Erythroblast (primary cell): ENCODE results near the gene KIF27.
A peak's percentile ranks its signal among the peaks of the same experiment; 100 is the strongest.
"Not testable (repeated sequence)": the region's sequence is repeated elsewhere in the genome, so short reads cannot be mapped to it uniquely, and the experiment has no call there.

Experiments
- DNase-seq, 2 experiments: peaks; one replicate each; lab custom pipeline; 2025; lab: John Stamatoyannopoulos, UW
- GATA1 ChIP-seq: IDR thresholded peaks from 2 replicates; pipeline ENCODE4 v1.6.1; 2011; ENCODE audit warnings: low read depth, mild to moderate bottlenecking, control low read depth, low read length, moderate library complexity
- POLR2A ChIP-seq: IDR thresholded peaks from 2 replicates; pipeline ENCODE4 v1.6.1; 2011; ENCODE audit warnings: mild to moderate bottlenecking, low read length

Gene KIF27

GRCh38 chr9:83956086-83956435, 34.8 kb upstream of the KIF27 start:
- peak; percentile 75 to 80 for DNase-seq
- no peak for TF ChIP-seq POLR2A
- TF ChIP-seq GATA1: no peak

- DNase-seq: not testable (repeated sequence)
Observed at GRCh38 chr9:83948096-83948495, 26.9 kb upstream of the KIF27 start.

DNA sequence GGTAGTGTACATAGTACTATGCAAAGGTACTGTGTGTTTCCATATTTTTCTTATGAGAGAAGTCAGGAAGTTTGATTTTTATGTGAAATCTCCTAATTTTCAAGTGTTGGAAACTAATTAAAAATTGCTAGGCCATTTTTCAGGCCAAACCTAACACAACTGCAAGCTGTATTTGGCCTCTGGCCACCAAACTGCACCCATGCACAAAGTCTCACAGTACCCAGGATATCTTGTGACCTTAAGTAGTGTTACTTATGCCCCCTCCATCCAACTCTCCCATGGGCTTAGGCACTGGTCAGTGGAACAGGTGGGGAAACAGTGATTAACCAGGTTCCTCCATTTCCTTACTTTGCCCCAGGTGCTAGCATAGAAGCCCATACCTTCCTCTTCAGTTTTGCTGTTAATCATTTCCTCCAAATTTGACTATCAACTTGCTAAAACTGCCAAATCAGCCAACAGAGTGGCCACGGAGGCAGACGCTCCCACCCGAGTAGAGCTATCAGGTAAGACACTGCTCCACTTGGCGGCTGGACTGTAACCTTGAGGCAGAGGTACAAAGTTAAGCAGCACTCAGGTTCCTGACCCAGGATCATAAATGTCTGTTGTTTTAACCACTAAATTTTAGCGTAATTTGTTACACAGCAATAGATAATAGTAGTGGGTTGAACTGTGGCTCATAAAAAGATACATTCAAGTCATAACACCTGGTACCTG, 19.5 kb upstream of the KIF27 start:
- TF ChIP-seq GATA1: no peak
- TF ChIP-seq POLR2A: no peak
- DNase-seq: no peak

DNA sequence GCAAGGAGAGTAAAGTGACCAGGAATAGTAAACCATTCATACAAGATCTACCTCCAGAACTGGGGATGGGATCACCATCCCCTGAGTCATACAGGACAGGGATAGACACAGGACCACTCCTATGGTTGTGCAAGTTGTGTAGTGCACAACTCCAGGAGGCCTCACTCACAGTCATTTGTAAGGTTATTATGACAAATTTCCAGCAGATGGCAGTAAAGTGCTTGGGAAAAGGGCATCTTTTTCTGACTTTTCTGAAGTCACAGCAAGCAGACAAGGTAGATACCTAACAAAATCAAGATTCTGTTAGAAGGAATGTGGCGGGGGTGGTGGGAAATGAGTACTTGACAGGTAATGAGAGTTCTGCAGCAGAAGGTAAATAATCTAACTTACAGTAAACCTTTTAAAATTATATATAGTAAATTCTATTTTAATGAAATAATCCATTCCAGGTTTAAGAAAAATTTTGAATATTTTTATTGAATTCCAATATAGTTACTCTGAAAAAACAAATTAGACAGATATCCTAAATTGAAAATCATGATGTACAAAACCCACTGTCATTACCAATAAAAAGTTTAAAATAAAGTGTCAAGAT, 16.7 kb upstream of the KIF27 start:
- peak; percentile 67 to 82 for DNase-seq

GRCh38 chr9:83936523-83936922, 15.3 kb upstream of the KIF27 start:
- DNase-seq: no peak
- TF ChIP-seq GATA1 (no peak), POLR2A (no peak)

More for the DNA sequence above, 16.7 kb upstream of the KIF27 start:
- TF ChIP-seq POLR2A (no peak), GATA1 (no peak)

DNA sequence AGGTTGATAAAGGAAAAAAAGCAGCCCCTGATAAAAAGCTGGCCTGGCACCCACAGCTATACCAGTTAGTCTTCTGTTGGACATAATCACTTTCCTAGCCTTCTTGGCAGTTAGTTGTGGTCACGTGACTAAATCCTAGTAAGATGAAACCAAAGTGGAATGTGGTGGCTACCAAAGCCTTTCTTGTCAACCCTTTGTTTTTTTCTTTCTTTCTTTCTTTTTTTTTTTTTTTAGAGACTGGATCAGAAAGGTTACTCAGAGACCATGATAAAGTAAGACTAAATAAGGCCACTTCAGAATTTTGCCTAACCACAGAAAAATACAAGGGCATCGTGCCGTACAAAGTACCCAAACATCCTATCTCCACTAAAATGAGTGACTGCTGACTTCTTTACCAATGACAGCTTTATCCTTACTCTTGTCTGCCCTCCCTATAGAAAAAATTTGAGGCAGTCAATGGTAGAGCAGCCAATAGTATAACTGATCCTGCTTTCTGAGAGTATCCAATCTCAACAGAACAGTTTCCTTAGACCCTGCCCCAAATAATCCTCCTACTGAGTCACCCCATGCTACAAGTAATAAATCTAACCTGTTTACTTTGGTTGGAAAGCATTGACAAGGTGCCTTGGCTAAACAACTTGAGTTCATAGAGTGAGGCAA, 14.2 kb upstream of the KIF27 start:
- TF ChIP-seq GATA1: no peak
- TF ChIP-seq POLR2A: no peak

GRCh38 chr9:83934569-83935275, 13.5 kb upstream of the KIF27 start:
- TF ChIP-seq POLR2A (no peak), GATA1 (no peak)
- DNase-seq: no peak

More for the DNA sequence above, 14.2 kb upstream of the KIF27 start:
- no peak for DNase-seq

- TF ChIP-seq POLR2A: no peak
- no peak for TF ChIP-seq GATA1
- DNase-seq: no peak
Observed at GRCh38 chr9:83933790-83934189, 12.6 kb upstream of the KIF27 start.

DNA sequence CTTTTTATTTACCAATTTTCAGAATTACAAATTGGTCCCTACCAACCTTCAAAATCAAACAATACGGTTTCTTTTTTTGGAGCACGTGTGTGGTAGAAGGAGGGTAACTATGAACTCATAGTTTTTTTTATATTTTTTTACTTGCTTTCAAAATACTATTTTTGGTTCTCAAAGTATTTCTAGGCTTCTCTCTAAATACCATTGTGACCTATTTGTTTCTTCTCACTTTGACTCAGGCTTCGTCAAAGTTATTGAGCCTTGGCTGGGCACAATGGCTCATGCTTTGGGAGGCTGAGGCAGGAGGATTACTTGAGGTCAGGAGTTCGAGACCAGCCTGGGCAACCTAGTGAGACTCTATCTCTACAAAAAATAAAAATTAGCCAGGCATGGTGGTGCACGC, 11.6 kb upstream of the KIF27 start:
- no peak for DNase-seq
- TF ChIP-seq GATA1 (no peak), POLR2A (no peak)

GRCh38 chr9:83932011-83932410, 10.8 kb upstream of the KIF27 start:
- no peak for DNase-seq
- TF ChIP-seq POLR2A (no peak), GATA1 (no peak)

GRCh38 chr9:83930881-83931280, 9.6 kb upstream of the KIF27 start:
- DNase-seq: no peak
- TF ChIP-seq GATA1 (no peak), POLR2A (no peak)

GRCh38 chr9:83927591-83927990, 6.4 kb upstream of the KIF27 start:
- TF ChIP-seq GATA1 (no peak), POLR2A (no peak)
- DNase-seq: no peak

DNA sequence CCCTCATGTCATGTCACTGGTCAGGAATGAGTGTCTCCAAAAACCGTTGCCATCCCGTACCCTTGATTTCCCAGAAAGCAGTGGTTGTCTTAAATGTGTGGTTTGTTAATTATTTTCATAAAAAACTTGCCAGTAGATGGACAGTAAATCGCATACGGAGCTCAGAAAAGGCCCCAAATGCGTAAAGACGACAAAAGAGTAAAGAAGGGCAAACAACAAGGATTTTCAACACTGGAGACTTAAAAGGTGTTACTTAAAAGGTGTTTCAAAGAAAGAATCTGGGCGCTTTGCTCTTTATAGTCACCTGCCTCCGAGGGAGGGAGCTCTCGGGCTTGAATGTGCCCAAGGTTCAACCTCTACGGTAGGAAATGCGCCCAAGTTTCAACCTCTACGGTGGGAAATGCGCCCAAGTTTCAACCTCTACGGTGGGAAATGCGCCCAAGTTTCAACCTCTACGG, 734 bp downstream of the KIF27 start:
- no peak for TF ChIP-seq GATA1
- no peak for TF ChIP-seq POLR2A
- DNase-seq: peak in 1 of 2 experiments; percentile 71

- DNase-seq: no peak
Observed at GRCh38 chr9:83919111-83919510, 2.1 kb downstream of the KIF27 start.

DNA sequence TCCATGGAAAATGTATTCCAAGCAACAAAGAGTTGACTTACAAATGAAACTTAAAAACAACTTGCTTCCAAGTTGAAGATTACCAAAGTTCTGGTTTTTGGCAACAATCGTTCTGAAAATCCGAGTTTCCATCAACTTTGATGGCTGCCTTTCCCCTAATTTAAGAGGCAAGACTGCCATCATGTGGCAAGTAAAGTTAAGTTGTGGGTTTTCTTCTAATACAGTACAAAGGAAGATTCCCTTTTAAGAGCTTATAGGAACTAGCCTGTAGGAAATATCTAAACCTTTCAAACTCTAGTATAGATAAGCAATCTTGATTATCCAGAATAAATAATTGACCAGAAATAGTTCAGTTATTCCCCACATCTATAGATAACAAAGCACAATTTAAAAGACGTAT, 9.0 kb downstream of the KIF27 start:
- DNase-seq: peak; percentile 35 to 43

More at GRCh38 chr9:83919111-83919510, 2.1 kb downstream of the KIF27 start:
- TF ChIP-seq POLR2A (no peak), GATA1 (no peak)

- no peak for DNase-seq
- no peak for TF ChIP-seq GATA1
- TF ChIP-seq POLR2A: no peak
Observed at GRCh38 chr9:83906144-83906543, 15.1 kb downstream of the KIF27 start.

DNA sequence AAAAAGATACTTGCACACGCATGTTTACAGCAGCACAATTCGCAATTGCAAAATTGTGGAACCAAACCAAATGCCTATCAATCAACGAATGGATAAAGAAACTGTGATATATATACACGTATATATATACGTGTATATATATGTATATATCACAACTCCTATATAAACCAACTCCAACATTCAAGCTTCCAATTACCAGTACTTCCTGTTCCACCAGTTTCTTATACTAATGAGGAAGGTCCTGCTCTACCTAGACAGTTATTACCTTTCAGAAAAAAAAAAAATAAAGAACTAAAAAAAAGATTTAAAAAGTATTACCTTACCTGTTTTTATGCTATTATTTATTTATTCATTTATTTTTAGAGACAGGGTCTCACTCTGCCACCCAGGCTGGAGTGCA, 20.6 kb downstream of the KIF27 start:
- not testable (repeated sequence) for DNase-seq

DNA sequence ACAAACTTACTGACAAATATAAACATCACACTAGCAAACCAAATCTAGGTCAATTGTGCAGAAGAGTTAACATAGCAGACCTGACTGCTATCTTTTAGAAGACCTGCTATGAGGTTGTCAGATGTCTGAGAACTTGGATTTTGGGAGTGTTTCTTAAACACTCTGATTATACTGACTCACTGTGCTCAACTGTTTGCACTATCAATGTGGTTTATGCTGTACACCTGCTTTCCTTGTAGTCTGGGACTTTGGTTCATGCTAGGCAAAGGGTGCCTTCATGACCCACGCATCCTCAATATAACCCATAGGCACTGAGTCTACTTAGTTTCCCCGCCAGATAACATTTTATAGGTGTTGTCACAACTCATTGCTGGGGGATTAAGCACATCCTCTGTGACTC, 26.9 kb downstream of the KIF27 start:
- DNase-seq: not testable (repeated sequence)

- DNase-seq: not testable (repeated sequence)
Observed at GRCh38 chr9:83886498-83886897, 34.7 kb downstream of the KIF27 start.

DNA sequence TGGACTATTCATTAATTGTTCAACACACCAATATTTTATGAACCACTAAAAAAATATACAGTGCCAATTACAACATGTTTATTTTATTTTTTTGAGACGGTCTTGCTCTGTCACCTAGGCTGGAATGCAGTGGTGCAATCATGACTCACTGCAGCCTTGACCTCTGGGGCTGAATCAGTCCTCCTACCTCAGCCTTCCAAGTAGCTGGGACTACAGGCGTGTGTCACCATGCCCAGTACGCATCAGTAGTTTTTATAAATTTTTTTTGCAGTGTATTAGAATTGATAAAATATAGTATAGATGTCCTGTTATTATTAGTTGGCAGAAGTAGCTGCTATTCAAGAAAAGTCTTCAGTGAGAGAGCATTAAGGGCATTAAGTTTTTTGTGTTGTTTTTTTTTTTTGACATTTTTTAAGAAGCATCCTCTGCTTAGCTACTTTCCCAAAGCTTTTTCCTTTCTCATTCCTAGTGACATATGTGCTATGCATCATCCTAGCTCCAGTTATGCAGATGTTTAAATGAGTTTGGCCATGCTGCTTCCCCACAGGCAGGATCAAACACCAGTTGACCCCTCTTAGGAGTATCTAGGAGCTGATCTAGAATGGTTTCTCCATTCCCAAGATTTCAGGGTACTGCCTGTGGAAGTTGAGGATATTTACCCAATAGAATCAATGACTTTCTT, 35.5 kb downstream of the KIF27 start:
- DNase-seq: not testable (repeated sequence)
